ENCODE results near the gene GIMAP6.
"Not testable (repeated sequence)": the region's sequence is repeated elsewhere in the genome, so short reads cannot be mapped to it uniquely, and the experiment has no call there.

GIMAP6 gene

DNA sequence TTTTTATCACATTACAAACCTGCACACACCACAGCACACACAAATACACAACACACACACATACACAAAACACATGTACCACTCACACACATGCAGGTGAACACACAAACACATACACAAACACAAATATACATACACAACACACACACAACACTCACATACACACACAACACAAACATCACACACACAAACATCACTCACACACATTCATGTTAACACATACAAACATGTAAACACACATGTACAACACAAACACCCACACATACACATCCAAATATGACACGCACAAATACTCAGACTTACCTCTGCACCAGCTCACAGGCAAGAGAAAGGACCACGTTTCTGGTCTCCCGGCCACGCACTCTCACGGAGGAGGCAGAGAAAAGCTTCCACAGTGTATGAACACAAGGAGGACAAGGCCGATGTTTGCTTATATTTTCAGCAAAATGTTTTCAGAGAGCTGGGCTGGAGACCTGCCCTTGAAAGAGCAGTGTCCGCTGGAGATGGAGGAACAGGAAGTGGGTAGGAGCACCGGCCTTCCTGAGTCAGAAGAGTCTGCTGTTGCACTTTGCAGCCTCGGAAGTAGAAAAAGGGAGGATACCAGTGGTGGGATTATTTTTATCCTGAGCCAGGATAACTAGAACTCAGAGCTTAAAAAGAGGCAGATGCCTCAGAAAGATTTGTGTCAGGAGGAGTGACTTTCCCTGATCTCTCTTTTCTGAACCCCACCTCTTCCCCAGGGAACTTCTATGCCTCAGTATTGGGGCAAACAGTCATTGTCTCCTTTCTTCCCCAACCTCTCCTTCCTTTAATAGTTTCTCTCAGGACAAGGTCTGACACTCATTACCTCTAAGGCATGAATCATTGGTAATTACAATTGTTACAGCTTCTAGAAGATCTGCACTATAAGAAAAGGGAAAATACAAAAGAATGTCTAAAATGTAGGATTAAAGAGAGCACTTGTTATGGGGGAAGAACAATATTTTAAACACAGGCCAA lies at the start of gene GIMAP6:
Gene GIMAP6, minus strand, starts transcription at position 520 of the 999 bp plus-strand sequence. CDS start 2,243 bp downstream, outside the sequence.
- DNase-seq: no peak

DNA sequence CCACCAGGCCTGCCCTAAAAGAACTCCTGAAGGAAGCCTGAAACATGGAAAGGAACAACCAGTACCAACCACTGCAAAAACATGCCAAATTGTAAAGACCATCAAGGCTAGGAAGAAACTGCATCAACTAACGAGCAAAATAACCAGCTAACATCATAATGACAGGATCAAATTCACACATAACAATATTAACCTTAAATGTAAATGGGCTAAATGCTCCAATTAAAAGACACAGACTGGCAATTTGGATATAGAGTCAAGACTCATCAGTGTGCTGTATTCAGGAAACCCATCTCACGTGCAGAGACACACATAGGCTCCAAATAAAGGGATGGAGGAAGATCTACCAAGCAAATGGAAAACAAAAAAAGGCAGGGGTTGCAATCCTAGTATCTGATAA lies 48.2 kb upstream of the GIMAP6 start:
- not testable (repeated sequence) for DNase-seq

DNA sequence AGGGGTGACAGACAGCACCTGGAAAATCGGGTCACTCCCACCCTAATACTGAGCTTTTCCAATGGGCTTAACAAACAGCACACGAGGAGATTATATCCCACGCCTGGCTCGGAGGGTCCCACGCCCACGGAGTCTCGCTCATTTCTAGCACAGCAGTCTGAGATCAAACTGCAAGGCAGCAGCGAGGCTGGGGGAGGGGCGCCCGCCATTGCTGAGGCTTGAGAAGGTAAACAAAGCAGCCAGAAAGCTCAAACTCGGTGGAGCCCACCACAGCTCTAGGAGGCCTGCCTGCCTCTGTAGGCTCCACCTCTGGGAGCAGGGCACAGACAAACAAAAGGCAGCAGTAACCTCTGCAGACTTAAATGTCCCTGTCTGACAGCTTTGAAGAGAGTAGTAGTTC lies 46.4 kb upstream of the GIMAP6 start:
- DNase-seq: not testable (repeated sequence)

DNA sequence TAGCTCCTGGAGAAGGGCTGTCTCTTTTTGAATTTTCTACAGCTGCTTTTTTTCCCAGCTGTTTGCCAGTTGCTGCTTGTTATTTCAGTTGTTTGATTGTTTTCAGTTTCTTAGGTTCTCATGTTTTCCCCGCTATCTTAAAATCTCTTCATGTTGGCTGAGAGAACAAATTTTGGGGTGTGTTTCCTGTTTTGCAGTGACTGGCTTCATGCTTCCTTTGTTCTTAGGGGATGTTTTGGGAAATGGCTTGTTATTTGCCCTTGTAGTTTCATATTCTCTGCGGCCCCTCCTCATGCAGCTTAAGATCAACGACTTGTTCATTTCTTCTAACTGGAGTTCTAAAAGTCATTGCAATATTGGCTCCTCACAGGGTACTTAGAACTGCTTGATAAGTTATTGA lies 44.7 kb upstream of the GIMAP6 start:
- not testable (repeated sequence) for DNase-seq

DNA sequence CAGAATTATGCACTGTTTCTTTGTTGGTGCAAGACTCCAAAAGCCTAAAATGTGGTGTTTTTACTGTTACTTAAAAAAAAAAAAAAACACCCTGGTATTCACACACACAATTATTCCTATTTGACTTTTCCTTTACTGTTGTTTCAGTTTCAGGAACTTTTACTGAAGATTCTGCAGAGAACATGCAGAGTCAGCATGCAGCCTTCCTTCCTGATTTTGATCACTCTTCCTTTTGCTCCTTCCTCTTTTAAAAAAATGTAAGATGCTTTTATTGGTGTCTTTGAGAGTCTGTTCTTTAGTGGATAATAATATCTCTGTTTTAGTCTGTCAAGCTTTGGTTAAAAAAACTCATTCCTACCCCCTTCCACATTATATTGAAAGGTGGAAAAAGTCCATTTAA lies 44.1 kb upstream of the GIMAP6 start:
- not testable (repeated sequence) for DNase-seq

DNA sequence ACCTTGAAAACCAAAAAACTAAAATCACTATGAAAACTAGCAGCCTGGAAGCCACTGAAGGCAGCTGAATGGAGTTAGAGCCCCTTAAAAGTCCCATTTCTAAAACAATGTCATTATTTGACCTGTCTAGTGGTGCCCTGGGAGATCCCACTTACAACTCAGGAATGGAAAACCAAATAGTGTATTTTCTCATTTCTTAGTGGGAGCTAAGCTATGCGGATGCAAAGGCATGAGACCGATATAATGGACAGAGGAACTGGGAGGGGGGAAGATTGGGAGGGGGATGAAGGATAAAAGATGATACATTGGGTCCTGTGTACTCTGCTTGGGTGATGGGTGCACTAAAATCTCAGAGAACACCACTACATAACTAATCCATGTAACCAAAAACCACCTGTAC lies 43.5 kb upstream of the GIMAP6 start:
- DNase-seq: no peak

DNA sequence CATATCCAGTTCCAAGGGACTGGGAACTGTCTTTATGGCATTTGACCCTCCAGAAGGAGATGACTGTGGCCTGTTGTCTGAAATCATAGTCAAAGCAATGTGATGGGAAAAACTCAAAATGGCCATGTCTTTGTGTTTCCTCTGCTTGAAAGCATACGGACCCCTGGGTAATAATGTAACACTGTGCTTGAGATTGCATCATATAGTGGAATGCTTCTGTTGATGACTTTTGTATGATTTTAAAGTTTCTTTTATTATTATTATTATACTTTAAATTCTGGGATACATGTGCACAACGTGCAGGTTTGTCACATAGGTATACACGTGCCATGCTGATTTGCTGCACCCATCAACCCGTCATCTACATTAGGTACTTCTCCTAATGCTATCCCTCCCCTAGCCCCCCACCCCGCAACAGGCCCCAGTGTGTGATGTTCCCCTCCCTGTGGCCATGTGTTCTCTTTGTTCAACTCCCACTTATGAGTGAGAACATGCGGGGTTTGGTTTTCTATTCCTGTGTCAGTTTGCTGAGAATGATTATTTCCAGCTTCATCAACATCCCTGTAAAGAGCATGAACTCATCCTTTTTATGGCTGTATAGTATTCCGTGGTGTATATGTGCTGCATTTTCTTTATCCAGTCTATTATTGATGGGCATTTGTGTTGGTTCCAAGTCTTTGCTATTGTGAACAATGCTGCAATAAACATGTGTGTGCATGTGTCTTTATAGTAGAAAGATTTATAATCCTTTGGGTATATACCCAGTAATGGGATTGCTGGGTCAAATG lies 39.8 kb upstream of the GIMAP6 start:
- DNase-seq: not testable (repeated sequence)

DNA sequence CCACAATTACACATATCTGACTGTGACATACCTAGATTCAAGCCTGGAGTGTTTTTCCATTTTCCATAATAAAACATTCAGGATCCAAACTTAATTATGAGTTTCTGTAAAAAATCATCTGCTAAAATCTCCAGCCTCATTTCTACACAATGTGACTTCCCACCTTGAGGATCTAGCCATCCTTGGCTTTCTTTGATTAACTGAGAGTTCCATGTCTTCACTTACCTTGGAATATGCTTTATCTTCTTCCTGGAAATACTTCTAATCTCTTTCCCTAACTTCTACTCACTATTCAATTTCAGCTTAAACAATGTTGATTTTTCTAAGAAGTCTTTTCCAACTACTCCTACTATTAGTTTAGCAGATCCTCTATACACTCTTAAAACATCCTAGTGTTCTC lies 36.8 kb upstream of the GIMAP6 start:
- DNase-seq: no peak

DNA sequence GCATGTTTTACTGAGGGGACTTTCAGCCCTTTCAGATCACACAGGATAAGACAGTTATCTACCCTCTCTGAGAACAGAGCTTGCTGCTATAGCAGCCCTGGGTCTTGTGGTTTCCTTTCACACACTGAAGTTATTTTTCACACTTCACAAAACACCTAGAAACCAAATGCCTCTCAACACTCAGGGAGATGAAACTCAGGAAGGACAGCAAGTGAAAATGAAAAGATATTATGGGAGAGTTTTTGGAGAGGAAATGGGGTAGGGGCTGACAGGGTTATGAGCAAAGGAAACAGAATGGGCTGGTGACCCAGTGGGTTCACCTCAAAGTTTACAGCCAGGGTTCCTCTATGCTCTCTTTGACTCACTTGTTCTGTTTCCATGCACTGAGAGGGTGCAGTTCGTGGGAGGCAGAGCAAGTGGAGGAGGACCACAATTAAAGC lies 36.3 kb upstream of the GIMAP6 start:
- DNase-seq: no peak

DNA sequence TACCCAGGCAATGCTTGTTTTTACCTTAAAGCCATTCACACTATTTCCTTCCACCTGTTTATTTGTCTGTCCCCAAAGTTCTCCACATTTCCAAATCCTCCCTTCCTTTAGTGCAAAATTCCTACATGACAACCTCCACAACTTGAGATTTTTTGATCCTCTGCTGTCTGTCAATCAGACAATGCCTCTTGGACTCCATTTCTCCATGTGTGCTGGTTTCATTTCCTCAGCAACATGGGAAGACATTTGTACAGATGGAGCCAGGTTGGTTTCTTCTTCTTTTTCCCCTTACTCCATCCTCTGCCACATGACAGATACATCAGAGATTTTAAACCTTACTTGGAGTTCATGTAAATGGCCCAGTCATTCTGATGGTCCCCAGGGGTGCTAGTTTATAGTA lies 34.2 kb upstream of the GIMAP6 start:
- no peak for DNase-seq

DNA sequence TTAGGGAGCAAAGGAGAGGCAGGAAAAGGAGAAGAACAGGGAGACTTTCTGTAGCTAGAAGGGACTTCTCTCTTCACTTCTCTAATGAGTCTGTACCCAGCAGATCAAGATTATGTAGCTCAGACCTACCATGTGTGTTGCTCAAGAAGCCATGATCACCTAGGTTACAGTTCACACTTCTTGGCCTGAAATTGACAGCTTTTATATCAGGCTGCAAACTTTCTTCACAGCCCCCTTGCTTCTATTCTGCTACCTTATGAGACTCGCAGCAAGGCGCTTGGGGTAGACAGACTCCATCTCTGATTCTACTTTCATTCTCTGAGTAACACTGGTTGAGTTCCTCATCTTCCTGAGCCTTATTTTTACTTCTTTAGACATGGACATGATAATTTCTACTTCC lies 33.7 kb upstream of the GIMAP6 start:
- no peak for DNase-seq

DNA sequence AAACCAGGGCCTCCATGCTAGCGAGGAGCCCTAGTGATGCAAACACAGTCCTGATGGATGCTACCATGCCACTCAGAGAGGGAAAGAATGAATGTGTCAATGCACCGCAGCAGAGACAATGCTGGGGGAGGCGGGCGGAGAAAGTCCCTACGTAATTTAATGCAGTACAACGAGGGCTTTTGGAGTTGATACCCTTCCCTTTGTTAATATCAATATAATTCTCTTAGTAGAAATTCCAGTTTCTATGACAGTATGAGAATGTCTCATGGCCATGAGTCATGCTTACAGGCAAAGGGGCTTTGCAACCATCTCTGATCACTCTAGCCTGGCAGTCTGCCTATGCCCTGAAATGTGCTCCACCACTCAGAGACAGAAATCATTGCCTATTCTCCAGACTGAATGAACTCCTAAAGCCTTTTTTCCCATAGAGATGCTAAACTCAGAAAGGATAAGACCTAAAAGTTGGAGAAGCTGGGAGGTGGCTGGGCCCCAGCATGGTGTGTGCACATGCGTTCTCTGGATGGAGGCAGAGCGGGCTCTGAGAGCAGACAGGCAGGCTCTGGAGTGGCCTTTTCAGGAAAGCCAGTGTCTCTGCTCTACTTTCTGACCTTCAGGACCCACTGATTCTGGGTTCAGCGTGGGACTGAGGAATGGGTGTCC lies 33.0 kb upstream of the GIMAP6 start:
- no peak for DNase-seq

DNA sequence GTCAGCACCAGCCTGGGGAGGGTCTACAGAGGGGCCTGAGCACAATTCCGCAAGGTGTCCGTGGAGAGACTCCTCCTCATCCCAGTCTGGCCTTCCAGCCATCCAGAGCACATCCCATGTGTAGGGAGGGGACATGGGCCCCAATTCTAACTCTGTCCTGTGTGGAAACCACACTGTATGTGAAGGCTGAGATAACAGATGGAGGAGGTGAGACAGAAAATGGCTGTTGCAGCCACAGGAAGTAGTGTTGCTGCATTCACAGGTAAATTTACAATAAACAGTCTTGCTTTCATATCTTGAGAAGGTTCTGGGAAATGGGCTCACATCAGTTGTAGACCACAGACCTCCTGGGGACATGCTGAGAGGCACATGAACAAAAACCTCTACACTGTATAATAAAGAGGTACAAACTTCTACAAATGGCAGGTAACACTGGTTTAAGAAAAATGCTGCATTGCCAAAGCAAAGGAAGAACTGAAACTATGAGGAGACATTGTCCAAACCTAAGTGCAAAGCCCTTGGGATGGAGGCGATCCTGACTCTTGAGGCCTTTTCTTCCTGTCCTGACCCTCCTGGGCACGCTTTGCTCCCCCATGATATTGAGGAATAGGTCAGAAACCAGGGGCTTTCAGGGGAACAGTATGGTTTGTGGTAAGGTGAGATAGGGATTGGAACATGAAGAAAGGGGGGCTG lies 31.8 kb upstream of the GIMAP6 start:
- DNase-seq: no peak

DNA sequence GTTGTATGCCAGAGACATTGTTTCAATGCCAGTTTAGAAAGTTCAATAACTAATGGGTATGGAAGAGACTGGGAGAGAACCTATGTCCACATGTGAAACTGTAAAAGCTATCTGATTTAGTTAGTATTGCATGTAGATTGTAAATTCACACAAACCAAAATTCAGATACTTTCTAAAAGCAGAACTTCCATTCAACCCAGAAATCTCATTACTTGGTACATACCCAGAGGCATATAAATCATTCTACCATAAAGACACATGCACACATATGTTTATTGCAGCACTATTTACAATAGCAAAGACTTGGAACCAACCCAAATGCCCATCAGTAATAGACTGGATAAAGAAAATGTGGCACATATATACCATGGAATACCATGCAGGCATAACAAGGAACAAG lies 30.6 kb upstream of the GIMAP6 start:
- not testable (repeated sequence) for DNase-seq

DNA sequence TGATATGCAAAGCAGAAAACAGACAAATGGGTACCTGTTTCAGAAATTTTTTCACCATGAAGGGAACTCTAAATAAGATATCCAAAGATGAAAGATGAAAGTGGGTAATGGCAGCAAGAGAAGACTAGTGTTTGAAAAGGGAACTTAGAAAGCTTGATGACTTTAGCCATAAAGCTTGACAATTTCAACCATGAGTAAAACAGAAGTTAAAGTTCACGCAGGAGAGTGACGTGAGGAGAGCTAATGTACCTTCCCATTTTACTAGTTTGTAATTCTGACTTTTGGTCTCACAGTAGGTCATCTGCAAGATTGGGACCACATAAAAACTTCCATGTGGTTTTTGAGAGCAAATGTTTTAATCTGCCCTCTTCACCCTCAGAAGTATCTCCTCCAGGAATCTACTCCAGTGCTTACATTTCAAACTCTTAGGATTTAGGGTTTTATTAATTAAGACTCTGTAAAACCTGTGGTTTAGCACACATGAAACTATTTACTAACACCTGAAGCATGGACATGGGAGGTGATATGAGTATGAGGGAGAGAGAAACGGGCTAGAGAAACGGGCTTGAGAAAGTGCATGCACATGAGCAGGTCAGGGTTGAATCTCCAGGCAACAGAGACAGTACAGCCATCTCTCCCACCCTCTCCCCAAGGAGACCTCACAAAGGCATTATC lies 28.9 kb upstream of the GIMAP6 start:
- DNase-seq: no peak

DNA sequence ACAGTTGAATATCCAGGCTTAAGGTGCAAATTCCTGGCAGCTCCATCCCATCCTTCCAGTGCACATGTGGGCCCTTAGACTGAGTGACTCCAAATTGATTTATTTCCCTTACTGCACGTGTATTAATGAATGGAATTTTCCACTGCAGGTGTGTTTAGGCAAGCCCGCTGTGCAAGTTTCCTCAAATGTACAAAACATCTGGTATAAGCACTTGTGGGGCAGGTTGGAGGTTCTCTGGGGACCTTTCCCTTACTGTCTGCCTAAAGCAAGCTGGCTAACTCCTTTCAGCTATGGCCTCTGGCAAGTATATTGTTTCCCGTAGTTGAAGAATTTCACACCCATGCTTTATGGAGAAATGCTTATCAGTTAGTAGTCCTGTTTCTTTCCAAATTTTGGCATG lies 25.3 kb upstream of the GIMAP6 start:
- DNase-seq: no peak

DNA sequence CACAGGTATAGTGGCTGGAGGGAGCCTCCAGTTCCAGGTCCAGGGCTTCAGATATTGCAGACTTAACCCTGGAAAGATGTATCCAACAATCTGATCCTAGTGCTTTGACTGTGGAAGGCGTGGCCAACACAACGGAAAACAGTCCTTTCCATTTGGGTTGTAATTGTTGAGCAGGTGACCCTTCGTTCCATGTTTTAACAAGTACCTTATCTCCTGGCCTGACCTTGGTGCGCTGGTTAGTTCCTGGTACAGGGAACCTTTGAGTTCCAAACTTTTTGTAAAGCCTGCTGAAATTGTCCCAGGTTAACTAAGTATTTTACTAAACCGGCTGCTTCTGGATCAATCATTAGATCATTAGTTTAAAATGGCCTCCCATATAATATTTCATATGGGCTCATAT lies 23.9 kb upstream of the GIMAP6 start:
- no peak for DNase-seq

DNA sequence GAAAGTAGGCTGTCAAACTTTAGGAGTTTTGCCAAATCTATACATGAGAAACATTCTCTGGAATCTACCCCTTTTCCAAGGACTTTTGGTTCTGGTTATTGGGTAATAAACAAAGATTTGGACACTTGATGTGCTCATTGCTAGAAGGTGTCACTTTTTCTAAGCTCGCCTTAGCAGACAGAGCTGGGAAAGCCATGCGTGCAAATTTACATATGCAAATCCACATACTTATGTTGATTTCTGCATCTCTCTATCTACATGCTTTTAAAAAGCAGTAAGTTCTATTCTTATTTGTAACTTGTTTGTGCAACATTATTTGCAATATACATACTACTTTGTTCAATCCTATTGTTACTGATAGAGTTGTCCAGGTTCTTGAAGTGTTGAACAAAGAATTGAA lies 22.5 kb upstream of the GIMAP6 start:
- no peak for DNase-seq

DNA sequence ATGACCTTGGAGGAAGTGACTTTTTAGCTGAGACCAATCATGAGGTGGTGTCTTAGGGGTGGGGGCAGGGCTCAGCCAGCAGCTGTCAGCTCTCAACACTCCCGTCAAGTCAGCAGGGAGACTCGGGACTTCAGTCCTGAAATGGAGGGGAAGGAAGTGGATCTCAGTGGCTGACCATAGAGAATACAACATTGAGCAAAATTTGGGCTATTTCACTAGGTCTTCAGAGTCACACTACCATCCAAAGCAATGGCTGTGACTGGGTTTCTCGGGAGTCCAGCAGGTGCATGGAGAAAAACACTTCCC lies 16.8 kb upstream of the GIMAP6 start:
- no peak for DNase-seq

DNA sequence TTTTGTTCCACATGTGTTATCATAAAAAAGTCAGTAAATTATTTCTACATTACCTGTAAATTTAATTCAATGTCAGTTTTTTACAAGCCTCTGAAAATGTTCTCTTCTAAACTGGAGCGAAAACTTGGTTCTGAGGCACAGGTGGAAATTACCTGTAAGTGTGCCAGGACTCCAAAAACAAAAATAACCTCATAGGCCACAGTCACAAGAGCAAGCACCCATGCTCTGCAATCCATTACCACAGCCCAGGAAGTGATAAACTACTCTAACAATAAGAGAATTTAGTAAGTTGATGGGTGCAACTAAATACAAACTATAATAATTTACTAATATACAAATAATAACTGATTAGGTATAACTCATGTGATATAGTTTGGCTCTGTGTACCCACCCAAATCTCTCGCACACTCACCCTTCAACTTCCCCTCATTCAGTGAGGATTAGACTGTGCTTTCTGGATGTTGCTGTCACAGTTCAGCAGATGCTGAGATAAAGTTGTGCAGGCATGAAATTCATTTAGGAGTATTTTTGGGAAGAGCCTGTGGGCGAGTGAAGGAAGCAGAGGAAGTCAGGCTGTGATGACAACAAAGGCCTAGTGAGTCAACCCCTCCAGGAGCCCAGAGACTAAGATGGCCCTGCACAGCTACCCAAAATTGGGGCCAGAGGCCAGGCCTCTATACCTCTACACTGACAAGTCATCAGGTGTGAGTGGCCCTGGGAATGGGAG lies 16.3 kb upstream of the GIMAP6 start:
- DNase-seq: no peak

DNA sequence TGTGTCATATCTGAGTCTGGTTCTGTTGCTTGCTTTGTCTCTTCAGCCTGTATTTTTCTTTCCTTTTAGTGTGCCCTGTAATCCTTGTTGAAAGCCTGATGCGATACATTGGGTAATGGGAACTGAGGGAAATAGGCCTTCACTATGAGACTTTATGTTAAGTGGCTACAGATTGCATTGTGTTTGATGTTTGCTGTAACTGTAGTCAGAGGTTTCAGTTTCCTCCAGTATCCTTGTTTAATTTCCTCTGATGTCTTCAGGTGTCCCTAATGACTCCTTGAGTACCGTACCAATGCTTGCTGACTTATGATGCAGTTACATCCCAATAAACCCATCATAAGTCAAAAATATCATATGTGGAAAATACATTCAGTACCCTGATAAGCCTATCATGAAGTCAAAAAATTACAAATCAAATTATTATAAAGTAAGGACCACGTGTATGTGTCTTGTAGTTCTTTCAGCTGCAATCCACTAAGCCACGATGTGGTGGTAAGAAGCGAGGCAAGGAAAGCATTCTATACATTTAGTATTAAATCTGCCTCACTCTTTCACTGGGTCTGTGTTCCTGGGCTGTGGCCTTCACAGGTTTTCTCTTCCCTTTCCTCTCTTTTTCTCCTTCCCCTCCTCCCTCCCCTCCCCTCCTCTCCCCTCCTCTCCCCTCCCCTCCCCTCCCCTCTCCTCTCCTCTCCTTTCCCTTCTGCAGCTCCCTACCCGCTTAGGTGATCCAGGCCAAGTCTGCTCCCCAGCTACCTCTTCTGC lies 13.3 kb upstream of the GIMAP6 start:
- no peak for DNase-seq

All from NCI-H345 (cell line).